GM18502 (cell line): ENCODE measurements around the gene IL18.
"Not testable (repeated sequence)": the region's sequence is repeated elsewhere in the genome, so short reads cannot be mapped to it uniquely, and the experiment has no call there.

Source experiments
- ATAC-seq: cut with Tn5 transposase; IDR thresholded peaks from one replicate; pipeline ENCODE4 v1.9.1; 2021; ENCODE audit warnings: mild to moderate bottlenecking; ENCODE audit not compliant: unreplicated experiment, poor library complexity

Gene IL18

DNA sequence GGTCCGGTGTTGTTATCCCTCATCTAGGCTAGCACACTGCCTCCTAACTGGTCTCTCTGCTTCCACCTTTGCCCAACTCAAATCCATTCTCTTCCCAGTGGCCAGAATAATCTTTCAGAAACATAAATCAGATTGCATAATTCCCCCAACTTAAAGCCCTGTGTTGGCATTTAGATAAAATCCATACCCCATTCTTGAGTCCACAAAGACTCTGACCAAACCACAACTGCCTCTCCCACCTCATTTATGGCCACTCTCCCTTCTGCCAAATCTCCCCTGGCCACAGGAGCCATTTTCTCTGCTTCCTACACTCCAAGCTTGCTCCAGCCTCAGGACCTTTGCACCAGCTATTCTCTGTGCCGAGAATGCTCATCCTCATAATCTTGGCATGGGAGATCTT is 36.8 kb downstream of the IL18 start:
- no peak for ATAC-seq

DNA sequence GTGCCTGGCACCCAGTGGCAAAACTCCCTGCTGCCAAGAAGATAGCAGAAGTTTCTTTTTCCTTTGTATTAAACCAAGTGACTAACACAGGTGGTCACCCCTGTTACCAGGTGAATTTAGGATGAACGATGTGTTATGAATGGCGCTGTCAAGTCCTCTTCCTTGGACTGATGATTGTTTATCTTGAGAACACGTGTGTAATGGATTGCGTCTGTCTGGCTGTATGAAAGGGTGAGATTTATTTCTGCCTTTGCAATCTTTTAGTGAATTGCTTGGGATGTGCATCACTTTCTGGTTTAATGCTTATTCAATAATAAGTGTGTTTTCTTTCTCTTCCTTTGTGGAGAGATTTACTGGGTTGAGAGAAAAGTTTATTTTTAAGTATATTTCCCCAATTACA is 40.8 kb downstream of the IL18 start:
- ATAC-seq, result no peak

DNA sequence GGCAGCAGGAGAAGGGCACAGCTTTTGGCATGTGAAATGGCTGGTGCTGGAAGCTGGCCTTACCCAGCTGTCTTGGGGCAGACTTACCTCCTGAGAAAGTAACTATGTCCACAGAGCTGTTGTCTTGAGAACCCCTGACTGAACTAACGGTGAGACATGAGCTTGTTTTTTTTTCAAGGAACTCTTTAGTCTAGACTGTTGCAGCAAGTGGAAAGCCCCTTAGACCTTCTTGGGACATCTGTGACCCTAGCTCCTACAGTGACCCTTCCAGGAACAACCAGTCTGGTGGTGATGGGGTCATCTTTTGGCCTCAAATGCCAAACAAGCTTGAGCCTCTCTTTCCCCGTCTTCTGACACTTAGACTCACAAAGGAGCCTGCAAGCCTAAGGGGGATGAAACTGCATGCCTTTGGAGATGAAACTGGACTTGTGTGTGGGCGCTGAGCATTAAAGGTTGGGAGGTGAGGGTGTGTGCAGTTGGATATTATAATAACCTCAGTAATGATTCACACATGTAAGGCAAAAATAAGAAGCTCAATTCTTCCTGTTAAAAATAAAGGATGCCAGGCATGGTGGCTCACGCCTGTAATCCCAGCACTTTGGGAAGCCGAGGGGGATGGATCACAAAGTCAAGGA is 41.8 kb downstream of the IL18 start:
- no peak for ATAC-seq

DNA sequence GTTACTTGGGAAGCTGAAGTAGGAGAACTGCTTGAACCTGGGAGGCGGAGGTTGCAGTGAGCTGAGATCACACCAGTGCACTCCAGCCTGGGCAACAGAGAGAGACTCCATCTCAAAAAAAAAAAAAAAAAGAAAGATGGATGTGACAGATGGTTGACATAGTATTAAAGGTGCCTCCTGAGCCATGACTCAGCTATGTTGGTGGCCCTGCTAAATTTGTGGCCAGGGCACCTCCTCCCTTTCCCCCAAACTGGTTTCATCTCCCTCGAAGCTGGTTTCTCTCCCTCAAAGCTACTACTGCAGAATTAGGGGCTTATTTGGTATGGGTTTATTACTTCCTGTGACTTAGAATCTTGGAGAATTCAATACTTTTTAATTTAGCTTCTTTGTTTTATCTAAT is 45.7 kb downstream of the IL18 start:
- ATAC-seq, result no peak

DNA sequence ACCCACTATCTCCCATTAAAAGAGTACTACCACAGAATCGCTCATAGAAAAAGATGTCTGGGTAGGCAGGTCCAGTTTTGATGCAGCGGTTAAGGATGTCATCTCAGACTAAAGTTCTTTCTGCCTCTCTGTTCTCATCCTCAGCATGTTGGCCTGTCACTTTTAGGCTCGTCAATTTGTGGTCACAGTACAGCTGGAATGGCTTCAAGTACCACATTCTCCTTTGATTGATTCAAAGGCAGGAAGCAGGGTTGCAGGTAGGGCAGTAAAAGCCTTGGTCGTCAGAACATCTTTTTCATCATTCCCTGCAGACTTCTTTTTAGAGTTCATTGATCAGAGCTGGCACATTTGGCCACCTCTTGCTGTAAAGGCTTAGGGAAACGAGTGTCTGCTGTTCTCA is 48.5 kb downstream of the IL18 start:
- no peak for ATAC-seq

DNA sequence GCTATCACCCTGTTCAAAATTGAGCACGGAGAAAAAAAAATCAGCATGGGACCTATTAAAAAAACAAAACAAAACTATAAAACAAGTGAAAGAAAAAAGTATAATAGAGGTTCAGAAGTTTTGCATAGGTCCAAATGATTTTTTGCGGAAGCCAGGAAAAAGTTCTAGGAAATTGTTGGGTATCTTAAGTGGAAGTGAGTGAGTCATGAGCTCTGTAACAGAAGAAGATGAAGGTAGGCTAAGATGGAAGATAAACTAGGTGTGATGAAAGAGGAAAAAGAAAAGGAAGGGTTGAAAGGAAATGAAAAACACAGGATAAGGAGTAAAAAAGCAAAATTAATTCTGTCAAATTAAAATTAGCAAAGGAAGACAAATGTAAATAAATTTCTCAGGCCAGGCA is 49.4 kb downstream of the IL18 start:
- no peak for ATAC-seq

DNA sequence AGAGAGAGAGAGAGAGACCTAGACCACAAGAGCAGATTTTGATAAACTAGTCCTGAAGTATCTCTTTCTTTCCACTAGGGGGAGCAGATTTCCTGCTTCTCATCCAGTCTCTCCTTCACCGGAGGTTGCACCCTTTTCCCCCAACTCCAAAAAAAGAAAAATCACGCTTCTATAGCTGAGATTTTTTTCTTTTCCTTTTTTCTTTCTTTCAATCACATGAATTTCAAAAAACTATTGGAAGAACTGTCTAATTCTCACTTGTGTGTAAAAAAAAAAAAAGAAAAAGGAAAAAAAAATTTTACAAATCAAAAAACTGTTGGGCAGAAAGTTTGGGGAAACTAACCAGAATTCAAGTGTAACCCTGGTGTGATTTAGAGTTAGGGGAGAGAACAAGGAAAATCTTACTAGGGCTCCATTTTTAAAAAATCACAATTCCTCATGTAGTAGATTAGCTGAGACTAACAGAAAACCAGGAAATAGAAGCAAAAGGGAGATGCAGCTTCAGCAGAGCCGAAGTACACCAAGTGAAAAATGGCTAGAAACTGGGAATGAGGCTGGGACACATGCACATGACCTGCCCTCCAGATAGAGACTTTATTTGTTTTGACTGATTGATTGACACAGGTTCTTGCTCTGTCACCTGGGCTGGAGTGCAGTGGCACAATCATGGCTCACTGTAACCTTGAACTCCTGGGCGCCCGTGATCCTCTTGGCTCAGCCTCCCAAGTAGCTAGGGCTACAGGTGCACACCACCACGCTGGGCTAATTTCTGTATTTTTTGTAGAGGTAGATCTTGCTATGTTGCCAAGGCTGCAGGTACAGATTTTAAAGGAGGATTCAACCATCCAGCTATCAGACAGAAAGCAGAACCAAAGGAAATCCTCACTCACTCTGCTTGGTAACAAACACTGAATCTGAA is 50.1 kb downstream of the IL18 start:
- ATAC-seq, result no peak

DNA sequence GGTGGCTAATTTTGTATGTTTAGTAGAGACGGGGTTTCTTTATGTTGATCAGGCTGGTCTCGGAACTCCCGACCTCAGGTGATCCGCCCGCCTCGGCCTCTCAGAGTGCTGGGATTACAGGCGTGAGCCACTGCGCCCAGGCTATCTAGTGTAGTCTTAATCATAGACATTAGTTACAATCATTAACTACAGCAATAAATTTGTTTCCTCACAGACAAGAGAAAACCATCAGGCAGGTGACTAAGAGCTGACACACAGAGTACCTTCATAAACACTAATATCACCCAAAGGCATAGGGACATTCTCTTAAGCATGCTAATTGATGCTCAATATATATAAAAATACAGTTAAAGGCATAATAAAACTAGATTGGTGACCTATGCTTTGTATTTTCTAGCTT is 57.8 kb downstream of the IL18 start:
- no peak for ATAC-seq

DNA sequence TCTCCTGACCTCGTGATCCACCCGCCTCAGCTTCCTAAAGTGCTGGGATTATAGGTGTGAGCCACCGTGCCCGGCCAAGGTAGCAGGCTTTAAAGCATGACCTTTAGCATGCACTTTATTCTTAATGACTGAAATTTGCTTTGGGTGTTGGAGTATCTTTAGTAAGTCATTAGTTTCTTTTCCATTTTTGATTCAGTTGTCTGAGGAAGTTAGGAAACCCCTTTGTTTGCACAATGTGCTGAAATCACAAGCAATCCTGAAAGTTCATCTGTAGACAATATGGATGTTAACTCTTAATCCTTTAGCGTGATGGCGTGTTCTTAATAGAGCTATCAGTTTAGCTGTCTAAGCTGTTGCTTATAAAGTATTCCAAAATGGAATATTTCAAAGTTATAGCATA is 60.4 kb downstream of the IL18 start:
- ATAC-seq, result no peak

DNA sequence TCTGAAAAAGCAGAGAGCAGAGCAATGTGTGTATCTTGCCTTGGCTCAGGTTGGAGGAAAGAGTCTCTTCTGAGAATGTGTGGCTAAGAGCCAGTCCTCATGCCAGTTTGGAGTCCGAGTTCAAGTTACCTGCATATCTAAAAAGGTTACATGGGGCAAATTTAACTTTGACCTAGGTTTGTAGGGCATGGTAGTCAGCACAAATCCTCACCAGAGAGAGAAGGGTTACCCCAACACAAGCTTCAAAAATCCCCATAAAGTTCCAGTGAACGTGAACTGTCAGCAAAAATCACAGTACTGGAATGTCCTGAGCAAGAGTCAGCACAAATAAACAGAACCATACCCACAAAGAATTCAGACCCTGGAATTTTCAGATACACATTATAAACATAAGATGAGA is 63.4 kb downstream of the IL18 start:
- no peak for ATAC-seq

DNA sequence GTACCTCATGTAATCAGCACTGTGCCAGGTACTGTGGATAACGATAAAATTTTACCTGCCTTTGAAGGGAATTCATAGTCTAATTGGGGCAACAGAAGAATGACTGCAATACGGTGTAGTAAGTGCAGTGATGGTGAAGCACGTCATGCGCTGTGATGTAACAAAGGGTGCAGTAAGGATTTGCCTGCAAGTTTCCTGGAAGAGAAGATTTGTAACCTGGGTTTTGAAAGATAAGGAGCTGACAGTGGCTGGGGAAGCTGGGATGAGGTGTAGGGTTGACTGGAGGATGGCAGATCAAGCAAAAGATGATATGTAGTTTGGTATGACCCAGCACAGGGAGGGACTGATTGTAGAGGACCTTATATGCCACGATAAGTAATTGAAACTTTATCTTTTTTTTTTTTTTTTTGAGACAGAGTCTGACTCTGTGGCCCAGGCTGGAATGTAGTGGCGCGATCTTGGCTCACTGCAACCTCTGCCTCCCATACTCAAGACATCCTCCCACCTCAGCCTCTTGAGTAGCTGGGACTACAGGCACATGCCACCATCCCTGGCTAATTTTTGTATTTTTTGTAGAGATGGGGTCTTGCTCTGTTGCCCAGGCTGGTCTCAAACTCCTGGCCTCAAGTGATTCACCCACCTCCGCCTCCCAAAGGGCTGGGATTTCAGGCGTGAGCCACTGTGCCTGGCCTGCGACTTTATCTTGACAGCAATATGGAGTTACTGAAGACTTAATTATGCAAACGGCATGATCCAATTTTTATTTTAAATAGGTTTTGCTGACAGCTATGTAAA is 66.0 kb downstream of the IL18 start:
- ATAC-seq, result no peak

DNA sequence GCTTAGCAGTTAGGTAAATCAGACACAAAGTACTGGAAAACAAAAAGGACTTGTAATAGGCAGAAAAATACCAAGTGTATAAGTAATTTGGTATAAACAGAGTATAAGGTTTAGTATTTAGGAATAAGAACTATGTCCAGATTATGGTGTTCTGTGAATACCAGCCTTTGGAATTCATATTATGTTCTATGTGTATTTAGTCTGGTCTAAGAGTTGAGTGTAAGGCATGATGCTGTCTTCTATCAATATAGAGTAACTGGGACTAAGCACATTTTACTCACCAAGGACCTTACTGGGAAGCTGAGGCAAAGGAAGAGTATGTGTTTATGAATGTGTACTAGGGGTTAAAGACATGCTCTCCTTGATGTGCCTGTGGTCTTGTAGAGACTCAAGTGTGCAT is 67.7 kb downstream of the IL18 start:
- ATAC-seq, result no peak

DNA sequence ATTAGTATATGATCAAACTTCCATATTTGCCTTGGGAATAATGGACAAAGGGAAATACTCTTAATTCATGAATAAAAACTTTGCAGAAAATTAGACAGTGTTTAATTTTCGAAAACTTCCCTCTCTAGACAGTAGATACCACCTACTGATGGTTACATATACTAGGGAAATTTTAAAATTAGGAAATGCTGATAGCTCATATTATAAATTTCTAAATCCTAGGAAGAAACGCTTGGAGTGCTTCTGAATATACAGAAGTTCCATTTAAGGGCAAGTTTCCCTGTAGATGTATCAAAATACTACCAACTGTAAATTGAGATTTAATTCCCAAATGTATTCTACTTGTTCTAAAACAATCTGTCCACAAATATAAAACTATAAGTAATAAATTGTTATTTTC is 68.6 kb downstream of the IL18 start:
- ATAC-seq, result not testable (repeated sequence)
